Immature natural killer cell (primary cell): ENCODE measurements around the gene NPC1L1. TPM values are rescaled to one million over a fixed set of nuclear protein-coding genes. Genes with fewer than 3 reads are reported as not detected.
A peak's percentile ranks its signal among the peaks of the same experiment; 100 is the strongest.

Experiments used
- DNase-seq, 3 donors: peaks; one replicate each; pipeline ENCODE4 v3.0.0; 2022; ENCODE audit warnings: mixed read lengths in 1 of 3
- H3K27ac Mint-ChIP-seq, 6 donors: one replicate each; pipeline ENCODE4 v1.8.0; 2020; ENCODE audit warnings: mixed read lengths in 6 of 6, mild to moderate bottlenecking in 5 of 6, inconsistent platforms in 4 of 6, moderate library complexity in 3 of 6
- H3K27me3 Mint-ChIP-seq, 3 donors: one replicate each; pipeline ENCODE4 v1.8.0; 2020 to 2021; ENCODE audit warnings: low read depth in 3 of 3, mild to moderate bottlenecking in 3 of 3, mixed read lengths in 3 of 3, moderate library complexity in 3 of 3, inconsistent platforms in 1 of 3
- H3K36me3 Mint-ChIP-seq, 3 donors: one replicate each; pipeline ENCODE4 v1.8.0; 2020; ENCODE audit warnings: mixed read lengths in 3 of 3, inconsistent platforms in 2 of 3, mild to moderate bottlenecking in 2 of 3
- H3K4me1 Mint-ChIP-seq, 2 donors: one replicate each; pipeline ENCODE4 v1.8.0; 2020; ENCODE audit warnings: inconsistent platforms in 2 of 2, mild to moderate bottlenecking in 2 of 2, mixed read lengths in 2 of 2, moderate library complexity in 1 of 2
- H3K4me3 Mint-ChIP-seq, 5 donors: one replicate each; pipeline ENCODE4 v1.8.0; 2020; ENCODE audit warnings: mild to moderate bottlenecking in 5 of 5, mixed read lengths in 5 of 5, inconsistent platforms in 3 of 5, moderate library complexity in 3 of 5
- H3K9me3 Mint-ChIP-seq, 6 donors: one replicate each; pipeline ENCODE4 v1.8.0; 2020; ENCODE audit warnings: mild to moderate bottlenecking in 6 of 6, mixed read lengths in 6 of 6, inconsistent platforms in 4 of 6, moderate library complexity in 3 of 6
- polyA plus RNA-seq, 3 donors: library from polyadenylated mRNA; unstranded; fragments of 300-500 nt; fragmentation: Illumina TruSeq; gene quantifications; one replicate each; pipeline ENCODE4 v1.2.3, GENCODE V29; 2021

Gene NPC1L1
- polyA plus RNA-seq, 3 donors from 2014 or later, result not detected

- H3K27ac Mint-ChIP-seq, result no peak overlapping the region
- no peak overlapping the region for H3K4me3 Mint-ChIP-seq
- H3K36me3 Mint-ChIP-seq, result no peaks in the 10 kb centered on the region
- no peaks in the 10 kb centered on the region for H3K4me1 Mint-ChIP-seq
- no peak for DNase-seq
- H3K9me3 Mint-ChIP-seq, result no peaks in the 10 kb centered on the region
- H3K27me3 Mint-ChIP-seq, result peaks cover 0 to 6% (median 2%) of the 10 kb centered on the region in 3 donors
These were observed 5.0 kb downstream of the NPC1L1 start for GRCh38 chr7:44536090-44536489.

DNA sequence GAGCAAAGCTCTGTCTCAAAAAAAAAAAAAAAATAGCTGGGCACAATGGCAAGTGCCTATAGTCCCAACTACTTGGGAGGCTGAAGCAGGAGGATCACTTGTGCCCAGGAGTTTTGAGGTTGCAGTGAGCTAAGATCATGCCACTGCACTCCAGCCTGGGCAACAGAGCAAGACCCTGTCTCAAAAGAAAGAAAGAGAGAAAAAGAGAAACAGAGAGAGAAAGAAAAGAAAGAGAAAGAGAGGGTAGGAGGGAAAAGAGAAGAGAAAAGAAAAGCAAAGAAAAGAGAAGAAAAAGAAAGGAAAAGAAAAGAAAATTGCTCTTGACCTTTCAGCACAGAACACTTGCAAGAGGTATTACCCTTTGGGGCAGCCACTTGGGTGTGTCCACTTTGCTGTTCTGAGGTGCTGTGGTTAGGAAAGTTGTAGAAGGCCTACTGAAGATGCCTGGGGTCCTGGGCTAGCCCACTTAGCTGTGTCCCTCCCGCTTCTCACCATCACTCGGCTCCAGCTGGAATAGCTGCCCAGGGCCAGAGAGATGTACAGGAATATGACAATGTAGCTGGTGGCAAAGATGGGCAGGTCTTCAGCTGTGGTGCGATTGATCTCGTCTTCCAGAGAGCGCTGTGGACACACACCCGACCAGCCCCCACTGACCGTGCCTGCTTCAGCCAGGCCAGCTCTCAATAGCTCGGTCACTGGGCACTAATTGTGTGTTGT, 5.6 kb downstream of the NPC1L1 start:
- Mint-ChIP-seq H3K4me3 (no peak overlapping the region), H3K27ac (no peak overlapping the region), H3K9me3 (no peaks in the 10 kb centered on the region), H3K27me3 (peaks cover 0 to 6% (median 2%) of the 10 kb centered on the region in 3 donors), H3K4me1 (no peaks in the 10 kb centered on the region), H3K36me3 (no peaks in the 10 kb centered on the region)
- DNase-seq, result no peak

- peak; percentile 15 to 33 (median 24) for DNase-seq
- no peaks in the 10 kb centered on the region for H3K9me3 Mint-ChIP-seq
- H3K36me3 Mint-ChIP-seq, result no peaks in the 10 kb centered on the region
- no peak overlapping the region for H3K27ac Mint-ChIP-seq
- H3K4me3 Mint-ChIP-seq, result no peak overlapping the region
- H3K27me3 Mint-ChIP-seq, result peaks cover 0 to 6% (median 2%) of the 10 kb centered on the region in 3 donors
- no peaks in the 10 kb centered on the region for H3K4me1 Mint-ChIP-seq
These were observed 6.6 kb downstream of the NPC1L1 start for GRCh38 chr7:44534501-44534900.

DNA sequence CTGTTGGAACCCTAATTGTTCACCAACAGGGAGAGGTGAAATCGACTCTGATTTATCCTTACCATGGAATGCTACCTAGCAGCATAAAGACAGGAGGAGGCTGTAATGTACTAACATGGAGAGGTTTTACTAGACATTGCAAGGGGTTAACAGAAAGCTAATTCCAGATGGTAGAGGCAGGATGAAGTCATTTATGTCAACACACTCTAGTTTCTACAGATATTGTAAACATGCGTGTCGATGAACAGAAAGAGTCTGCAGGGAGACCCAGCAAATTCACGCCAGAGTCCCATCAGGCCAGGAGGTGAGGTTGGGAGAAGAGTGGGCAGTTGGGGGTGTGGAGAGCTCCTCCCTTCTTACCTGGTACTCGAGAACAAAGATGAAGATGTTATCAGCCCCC, 7.0 kb downstream of the NPC1L1 start:
- Mint-ChIP-seq H3K9me3 (no peaks in the 10 kb centered on the region), H3K27ac (no peak overlapping the region), H3K36me3 (no peaks in the 10 kb centered on the region), H3K4me1 (no peaks in the 10 kb centered on the region), H3K4me3 (no peak overlapping the region), H3K27me3 (peaks cover 0 to 8% (median 2%) of the 10 kb centered on the region in 3 donors)
- DNase-seq, result no peak

DNA sequence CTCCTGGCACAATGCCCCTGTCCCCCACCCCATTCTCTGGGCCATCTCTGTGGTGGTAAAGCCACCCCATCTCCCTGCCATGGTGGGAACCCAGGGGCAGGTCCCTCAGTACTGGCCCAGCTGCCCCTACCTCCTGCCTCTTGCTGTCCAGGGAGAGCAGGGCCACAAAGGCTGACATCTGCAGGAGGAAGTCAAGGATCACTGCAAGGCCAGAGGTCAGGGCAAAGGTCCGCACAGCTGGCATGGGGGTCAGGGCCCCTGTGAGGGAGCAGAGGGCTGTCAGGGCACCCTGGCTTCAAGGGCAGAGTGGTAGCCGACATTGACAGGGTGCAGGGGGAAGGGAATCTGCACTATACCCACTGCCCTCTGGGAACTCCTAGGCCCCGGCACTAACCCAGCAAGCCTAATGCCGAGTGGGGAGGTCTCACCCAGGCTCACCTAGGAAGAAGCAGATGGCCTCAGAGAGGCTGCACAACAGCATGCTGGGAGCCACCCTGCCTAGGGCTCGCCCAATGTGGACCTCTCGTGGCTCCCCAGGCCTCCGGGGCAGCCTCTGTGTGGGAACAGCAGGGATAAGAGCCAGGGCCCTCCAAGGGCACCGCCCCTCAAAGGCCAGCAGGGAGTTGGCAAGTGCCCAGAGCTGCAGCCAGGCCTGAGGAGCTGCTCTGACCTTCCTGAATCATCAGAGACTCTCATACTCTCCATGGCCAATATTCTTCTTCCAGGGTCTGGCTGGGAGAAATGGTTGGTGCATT, 7.7 kb downstream of the NPC1L1 start:
- Mint-ChIP-seq H3K36me3 (no peaks in the 10 kb centered on the region), H3K9me3 (peaks cover 0 to under 1% (median 0%) of the 10 kb centered on the region in 6 donors), H3K27me3 (peaks cover 0 to 9% (median 3%) of the 10 kb centered on the region in 3 donors), H3K27ac (peak overlapping the region in 1 of 6 donors; percentile 22), H3K4me3 (no peak overlapping the region), H3K4me1 (no peaks in the 10 kb centered on the region)
- no peak for DNase-seq

DNA sequence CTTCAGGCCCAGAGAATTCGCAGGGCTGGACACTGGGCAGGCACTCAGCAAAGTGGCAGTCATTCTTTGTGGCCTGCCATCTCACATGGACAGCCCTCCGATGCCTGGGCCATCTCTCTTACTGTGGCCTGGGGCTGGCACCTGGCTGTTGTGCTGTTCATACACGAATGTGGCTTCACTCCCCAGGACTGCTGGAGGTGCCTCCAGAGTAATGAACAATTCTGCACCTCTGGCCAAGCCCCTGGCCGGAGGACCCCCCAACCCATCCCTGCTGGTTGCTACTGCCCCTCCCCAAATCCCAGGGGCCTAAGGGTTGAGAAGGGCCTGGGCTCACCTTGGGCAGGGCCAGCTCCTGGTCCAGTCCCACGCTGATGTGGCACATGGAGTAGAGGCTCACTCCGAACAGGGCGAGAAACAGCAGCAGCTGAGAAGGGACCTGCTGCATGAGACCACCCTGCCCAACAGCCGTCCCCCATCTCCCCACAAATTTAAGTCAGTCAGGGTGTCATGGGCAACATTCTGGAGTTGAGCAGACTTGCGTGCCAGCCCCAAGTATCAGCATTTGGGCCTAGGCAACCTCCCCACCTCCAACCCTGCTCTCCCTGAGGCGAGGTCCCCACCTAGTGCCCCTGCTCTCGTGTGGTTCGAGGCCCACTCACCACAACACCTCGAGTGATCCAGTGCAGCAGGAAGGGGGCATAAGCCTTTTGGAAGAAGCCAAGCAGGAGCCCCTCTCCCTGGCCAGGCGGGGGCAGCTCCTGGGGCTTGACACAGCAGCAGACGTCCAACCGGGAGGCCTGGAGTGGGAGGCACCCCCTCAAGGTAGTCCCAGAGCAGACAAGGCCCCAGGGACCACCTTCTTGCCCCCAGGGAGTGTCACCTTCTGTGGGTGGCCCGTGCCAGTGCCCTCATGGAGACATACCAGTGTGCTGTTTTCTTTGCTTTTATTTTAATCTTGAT, 9.4 kb downstream of the NPC1L1 start:
- DNase-seq, result no peak
- H3K36me3 Mint-ChIP-seq, result no peaks in the 10 kb centered on the region
- H3K4me3 Mint-ChIP-seq, result no peak overlapping the region
- peaks cover 0 to 2% (median 0%) of the 10 kb centered on the region in 6 donors for H3K9me3 Mint-ChIP-seq
- no peak overlapping the region for H3K27ac Mint-ChIP-seq
- H3K4me1 Mint-ChIP-seq, result no peaks in the 10 kb centered on the region
- H3K27me3 Mint-ChIP-seq, result peaks cover 0 to 7% (median 3%) of the 10 kb centered on the region in 3 donors

GRCh38 chr7:44530990-44531389, 10.1 kb downstream of the NPC1L1 start:
- no peak overlapping the region for H3K27ac Mint-ChIP-seq
- H3K27me3 Mint-ChIP-seq, result peaks cover 0 to 7% (median 3%) of the 10 kb centered on the region in 3 donors
- H3K4me3 Mint-ChIP-seq, result no peak overlapping the region

DNA sequence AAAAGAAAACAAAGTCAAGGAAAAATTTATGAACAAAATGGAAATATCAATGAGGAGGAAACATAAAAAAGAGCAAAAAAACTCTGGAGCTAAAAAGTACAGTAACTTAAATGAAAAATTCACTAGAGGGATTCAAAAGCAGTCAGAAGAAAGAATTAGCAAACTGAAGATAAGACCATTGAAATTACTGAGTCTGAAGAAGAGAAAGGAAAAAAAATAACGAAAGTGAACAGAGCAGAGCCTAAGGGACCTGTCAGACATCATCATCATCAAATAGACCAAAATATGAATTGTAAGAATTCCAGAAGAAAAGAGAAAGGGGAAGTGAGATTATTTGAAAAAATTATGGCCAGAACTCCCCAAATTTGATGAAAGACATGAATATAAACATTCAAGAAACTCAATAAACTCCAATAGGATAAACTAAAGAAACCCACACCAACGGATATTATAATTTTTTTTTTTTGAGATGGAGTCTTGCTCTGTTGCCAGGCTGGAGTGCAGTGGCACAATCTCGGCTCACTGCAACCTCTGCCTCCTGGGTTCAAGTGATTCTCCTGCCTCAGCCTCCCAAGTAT, 16.2 kb downstream of the NPC1L1 start:
- H3K27ac Mint-ChIP-seq, result no peak overlapping the region
- no peaks in the 10 kb centered on the region for H3K4me1 Mint-ChIP-seq
- H3K9me3 Mint-ChIP-seq, result peaks cover 5 to 22% (median 17%) of the 10 kb centered on the region in 6 donors
- H3K27me3 Mint-ChIP-seq, result peaks cover 2 to 10% (median 3%) of the 10 kb centered on the region in 3 donors
- DNase-seq, result no peak
- H3K4me3 Mint-ChIP-seq, result no peak overlapping the region
- H3K36me3 Mint-ChIP-seq, result peaks cover 5 to 8% (median 8%) of the 10 kb centered on the region in 3 donors

More at GRCh38 chr7:44530990-44531389, 10.1 kb downstream of the NPC1L1 start:
- no peak for DNase-seq
- no peaks in the 10 kb centered on the region for H3K36me3 Mint-ChIP-seq
- peaks cover 1 to 3% (median 2%) of the 10 kb centered on the region in 6 donors for H3K9me3 Mint-ChIP-seq
- H3K4me1 Mint-ChIP-seq, result no peaks in the 10 kb centered on the region

- Mint-ChIP-seq H3K36me3 (peaks cover 5 to 8% (median 8%) of the 10 kb centered on the region in 3 donors), H3K9me3 (peaks cover 3 to 22% (median 17%) of the 10 kb centered on the region in 6 donors), H3K27ac (no peak overlapping the region), H3K27me3 (peaks cover 0 to 9% (median 2%) of the 10 kb centered on the region in 3 donors), H3K4me3 (no peak overlapping the region), H3K4me1 (no peaks in the 10 kb centered on the region)
- no peak for DNase-seq
These were observed 18.8 kb downstream of the NPC1L1 start for GRCh38 chr7:44522315-44522714.

GRCh38 chr7:44521347-44522095, 19.6 kb downstream of the NPC1L1 start:
- no peak for DNase-seq
- Mint-ChIP-seq H3K4me3 (peak overlapping the region in 1 of 5 donors; percentile 15), H3K27me3 (peaks cover 0 to 9% (median 2%) of the 10 kb centered on the region in 3 donors), H3K36me3 (peaks cover 5 to 8% (median 8%) of the 10 kb centered on the region in 3 donors), H3K4me1 (no peaks in the 10 kb centered on the region), H3K27ac (no peak overlapping the region), H3K9me3 (peaks cover 3 to 22% (median 17%) of the 10 kb centered on the region in 6 donors)

DNA sequence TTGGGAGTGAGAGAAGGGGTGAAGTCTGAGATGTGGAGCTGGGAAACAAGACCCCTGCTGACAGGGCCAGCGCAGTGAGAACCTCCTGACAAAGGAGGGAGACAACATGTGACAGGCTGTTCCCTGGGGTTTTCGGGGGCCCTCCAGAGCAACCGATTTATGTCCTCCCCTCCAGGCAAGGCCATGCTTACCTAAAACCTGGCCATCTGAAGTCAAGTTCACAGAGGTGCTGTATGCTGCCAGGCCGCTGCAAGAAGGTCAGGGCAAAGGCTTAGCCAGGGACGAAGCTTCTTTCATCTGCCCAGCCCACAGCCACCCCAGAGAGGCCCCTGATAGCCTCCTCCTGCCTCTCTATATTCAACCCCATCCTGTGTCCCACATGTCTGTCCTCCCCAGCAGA, 20.6 kb downstream of the NPC1L1 start:
- Mint-ChIP-seq H3K36me3 (peaks cover 5 to 8% (median 8%) of the 10 kb centered on the region in 3 donors), H3K27ac (no peak overlapping the region), H3K4me3 (no peak overlapping the region), H3K27me3 (peaks cover 0 to 7% (median 2%) of the 10 kb centered on the region in 3 donors), H3K4me1 (no peaks in the 10 kb centered on the region), H3K9me3 (peaks cover 3 to 16% (median 12%) of the 10 kb centered on the region in 6 donors)
- no peak for DNase-seq

DNA sequence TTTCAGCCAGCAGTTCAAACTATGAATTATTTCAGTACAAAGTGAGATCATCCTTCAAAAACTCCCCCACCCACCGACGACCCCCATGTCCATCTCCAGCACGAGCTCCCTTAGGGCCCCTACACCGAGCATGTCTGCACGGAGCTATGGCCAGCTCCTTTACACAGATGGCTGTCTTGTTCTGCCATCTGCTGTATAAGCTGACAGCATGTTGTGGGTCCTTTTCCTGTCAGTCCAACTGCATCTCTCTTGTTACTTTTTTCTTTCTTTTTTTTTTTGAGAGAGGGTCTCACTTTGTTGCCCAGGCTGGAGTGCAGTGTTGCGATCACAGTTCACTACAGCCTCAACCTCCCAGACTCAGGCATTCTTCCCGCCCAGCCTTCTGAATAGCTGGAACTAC, 21.6 kb downstream of the NPC1L1 start:
- Mint-ChIP-seq H3K4me1 (no peaks in the 10 kb centered on the region), H3K36me3 (peaks cover 0 to 4% (median 4%) of the 10 kb centered on the region in 3 donors), H3K9me3 (peaks cover 0 to 8% (median 5%) of the 10 kb centered on the region in 6 donors), H3K27me3 (peaks cover 0 to 4% (median 2%) of the 10 kb centered on the region in 3 donors), H3K27ac (no peak overlapping the region), H3K4me3 (no peak overlapping the region)
- DNase-seq, result no peak
